ENCODE measurements around the gene CTSW.
"Not testable (repeated sequence)": the region's sequence is repeated elsewhere in the genome, so short reads cannot be mapped to it uniquely, and the experiment has no call there.

CTSW gene

GRCh38 chr11:65885808-65886536, 6.3 kb downstream of the CTSW start:
- no peak for DNase-seq (ENCODE audit: low spot score)

GRCh38 chr11:65886826-65887722, 7.4 kb downstream of the CTSW start:
- no peak for DNase-seq (ENCODE audit: low spot score)

GRCh38 chr11:65887723-65888162, 8.1 kb downstream of the CTSW start:
- DNase-seq (ENCODE audit: low spot score): no peak

GRCh38 chr11:65888163-65888814, 8.7 kb downstream of the CTSW start, which contains the start of gene FIBP:
Gene FIBP, minus strand, starts transcription at chr11:65888471. Its CDS starts 53 bp downstream, at chr11:65888418.
- DNase-seq (ENCODE audit: low spot score): peak; percentile 99

- DNase-seq (ENCODE audit: low spot score): peak; percentile 98
These were observed 10.9 kb downstream of the CTSW start, which contains the start of gene CCDC85B for GRCh38 chr11:65890324-65891218. Gene CCDC85B, plus strand, starts transcription at chr11:65890673. Its CDS starts 111 bp downstream, at chr11:65890784.

- DNase-seq (ENCODE audit: low spot score): no peak
These were observed 11.8 kb downstream of the CTSW start for GRCh38 chr11:65891219-65892136.

- DNase-seq (ENCODE audit: low spot score): not testable (repeated sequence)
These were observed 12.5 kb downstream of the CTSW start for GRCh38 chr11:65892137-65892540.

GRCh38 chr11:65892661-65893317, 13.2 kb downstream of the CTSW start:
- no peak for DNase-seq (ENCODE audit: low spot score)

GRCh38 chr11:65894034-65894591, 14.5 kb downstream of the CTSW start:
- DNase-seq (ENCODE audit: low spot score): no peak

GRCh38 chr11:65895482-65895981, 15.9 kb downstream of the CTSW start:
- no peak for DNase-seq (ENCODE audit: low spot score)

- no peak for DNase-seq (ENCODE audit: low spot score)
These were observed 16.7 kb downstream of the CTSW start for GRCh38 chr11:65896034-65896999.

- DNase-seq (ENCODE audit: low spot score): no peak
These were observed 17.4 kb downstream of the CTSW start for GRCh38 chr11:65897020-65897471.

GRCh38 chr11:65898656-65899355, 19.2 kb downstream of the CTSW start:
- no peak for DNase-seq (ENCODE audit: low spot score)

GRCh38 chr11:65899356-65900124, 19.9 kb downstream of the CTSW start:
- no peak for DNase-seq (ENCODE audit: low spot score)

- DNase-seq (ENCODE audit: low spot score): no peak
These were observed 20.7 kb downstream of the CTSW start, which contains the start of gene FOSL1 for GRCh38 chr11:65900125-65900898. Gene FOSL1, minus strand, starts transcription at chr11:65900388. Its CDS starts 49 bp downstream, at chr11:65900339.

GRCh38 chr11:65900899-65901180, 21.2 kb downstream of the CTSW start:
- DNase-seq (ENCODE audit: low spot score): no peak
